ENCODE data around the gene EMC6. TPM values are rescaled to one million over a fixed set of nuclear protein-coding genes. Genes with fewer than 3 reads are reported as not detected.

The EMC6 gene
- total RNA-seq, 4 donors from 2014 or later, result 12.6 to 23.4 (median 18.9) TPM

GRCh38 chr17:3656755-3657587, 11.6 kb upstream of the EMC6 start:
- no peak for DNase-seq (ENCODE audit: low spot score in 2 of 2)
- WGBS, 2 donors, result 83 to 87% methylated on average over 16 of the region's 16 CpGs
- peaks cover 0 to 27% (median 0%) of the 10 kb centered on the region in 3 donors for H3K36me3 ChIP-seq
- TF ChIP-seq POLR2A (IDR thresholded peaks at IDR 0.05) (no peak), EP300 (IDR thresholded peaks at IDR 0.05) (no peak), CTCF (IDR thresholded peaks at IDR 0.05) (no peak)
- peaks cover 4 to 63% (median 26%) of the 10 kb centered on the region in 4 donors for H3K4me1 ChIP-seq
- no peak overlapping the region for H3K4me3 ChIP-seq
- H3K9me3 ChIP-seq, result no peaks in the 10 kb centered on the region
- H3K27me3 ChIP-seq, result no peaks in the 10 kb centered on the region
- H3K27ac ChIP-seq, result peak overlapping the region; percentile 1 to 99 (median 76)

GRCh38 chr17:3657588-3657869, 11.1 kb upstream of the EMC6 start:
- peak overlapping the region; percentile 54 to 99 (median 82) for H3K27ac ChIP-seq
- WGBS, 2 donors, result 81 to 85% methylated on average over 5 to 6 of the region's 7 CpGs
- H3K27me3 ChIP-seq, result no peaks in the 10 kb centered on the region
- H3K9me3 ChIP-seq, result no peaks in the 10 kb centered on the region
- H3K36me3 ChIP-seq, result peaks cover 0 to 29% (median 0%) of the 10 kb centered on the region in 3 donors
- no peak for DNase-seq (ENCODE audit: low spot score in 2 of 2)
- peaks cover 4 to 67% (median 26%) of the 10 kb centered on the region in 4 donors for H3K4me1 ChIP-seq
- no peak overlapping the region for H3K4me3 ChIP-seq
- TF ChIP-seq POLR2A (IDR thresholded peaks at IDR 0.05) (no peak), EP300 (IDR thresholded peaks at IDR 0.05) (no peak)

GRCh38 chr17:3657874-3658783, 10.5 kb upstream of the EMC6 start:
- TF ChIP-seq EP300 (IDR thresholded peaks at IDR 0.05) (peak in 1 of 2 donors; percentile 12), POLR2A (IDR thresholded peaks at IDR 0.05) (no peak), CTCF (IDR thresholded peaks at IDR 0.05) (no peak)
- H3K27ac ChIP-seq, result peak overlapping the region; percentile 54 to 99 (median 82)
- no peak for DNase-seq (ENCODE audit: low spot score in 2 of 2)
- no peaks in the 10 kb centered on the region for H3K9me3 ChIP-seq
- peaks cover 0 to 35% (median 0%) of the 10 kb centered on the region in 3 donors for H3K36me3 ChIP-seq
- peaks cover 4 to 68% (median 26%) of the 10 kb centered on the region in 4 donors for H3K4me1 ChIP-seq
- no peaks in the 10 kb centered on the region for H3K27me3 ChIP-seq
- WGBS, 2 donors, result 83 to 85% methylated on average over 36 to 41 of the region's 42 CpGs
- no peak overlapping the region for H3K4me3 ChIP-seq

- H3K36me3 ChIP-seq, result peaks cover 0 to 43% (median 0%) of the 10 kb centered on the region in 3 donors
These were observed 9.7 kb upstream of the EMC6 start for GRCh38 chr17:3658784-3659449.

More at GRCh38 chr17:3658784-3659449, 9.7 kb upstream of the EMC6 start:
- Histone ChIP-seq H3K9me3 (no peaks in the 10 kb centered on the region), H3K4me1 (peaks cover 4 to 73% (median 26%) of the 10 kb centered on the region in 4 donors), H3K27me3 (no peaks in the 10 kb centered on the region), H3K4me3 (no peak overlapping the region), H3K27ac (peak overlapping the region; percentile 54 to 99 (median 82))
- WGBS, 2 donors, result 33 to 34% methylated on average over 14 to 15 of the region's 22 CpGs
- TF ChIP-seq POLR2A (IDR thresholded peaks at IDR 0.05) (no peak), EP300 (IDR thresholded peaks at IDR 0.05) (no peak), CTCF (IDR thresholded peaks at IDR 0.05) (peak in 1 of 5 experiments; percentile 2)
- DNase-seq (ENCODE audit: low spot score in 2 of 2), result no peak
